HepG2 (cell line): ENCODE data around the gene GIMD1.

Experiments used
- AGO1 ChIP-seq: fragments of 200-400 bp; formaldehyde crosslinking; IDR thresholded peaks from 2 replicates; pipeline ENCODE4 v1.6.1; 2017; ENCODE audit warnings: mild to moderate bottlenecking, low read depth, low read length, moderate library complexity; ENCODE audit not compliant: poor library complexity, severe bottlenecking
- ATF6 ChIP-seq: sonication (generic); formaldehyde crosslinking; conservative IDR thresholded peaks from 2 replicates; pipeline ENCODE4 v1.4.0; 2020; ENCODE audit warnings: missing genetic modification reagents
- JDP2 ChIP-seq: sonication (generic); formaldehyde crosslinking; IDR thresholded peaks from 2 replicates; pipeline ENCODE4 v1.8.1; 2022; ENCODE audit warnings: missing genetic modification reagents, borderline replicate concordance
- POLR2AphosphoS5 ChIP-seq: IDR thresholded peaks from 2 replicates; pipeline ENCODE4 v1.6.1; 2012; ENCODE audit warnings: low read depth, low read length
- RBM39 ChIP-seq: fragments of 200-400 bp; formaldehyde crosslinking; IDR thresholded peaks from one replicate; pipeline ENCODE4 v1.6.1; 2018; ENCODE audit warnings: antibody characterized with exemption, mild to moderate bottlenecking, low read depth, low read length; ENCODE audit not compliant: poor library complexity, severe bottlenecking
- RNF2 ChIP-seq: fragments of 450-650 bp; conservative IDR thresholded peaks from 2 replicates; pipeline ENCODE4 v1.6.1; 2016; ENCODE audit warnings: low read depth
- ZNF780A ChIP-seq: sonication (generic); formaldehyde crosslinking; IDR thresholded peaks from 2 replicates; pipeline ENCODE4 v1.8.0; 2022; ENCODE audit warnings: mild to moderate bottlenecking, missing genetic modification reagents, moderate library complexity

GRCh38 chr4:106337916-106338315 lies 30.7 kb downstream of the GIMD1 start:
- no peak for TF ChIP-seq RNF2
- no peak for TF ChIP-seq AGO1
- TF ChIP-seq JDP2 (CRISPR knock-in tag): no peak
- no peak for TF ChIP-seq POLR2AphosphoS5
- no peak for TF ChIP-seq RBM39
- TF ChIP-seq ZNF780A (CRISPR knock-in tag): no peak
- TF ChIP-seq ATF6 (CRISPR knock-in tag): no peak
